ENCODE measurements around the gene OSBPL9.

DNA sequence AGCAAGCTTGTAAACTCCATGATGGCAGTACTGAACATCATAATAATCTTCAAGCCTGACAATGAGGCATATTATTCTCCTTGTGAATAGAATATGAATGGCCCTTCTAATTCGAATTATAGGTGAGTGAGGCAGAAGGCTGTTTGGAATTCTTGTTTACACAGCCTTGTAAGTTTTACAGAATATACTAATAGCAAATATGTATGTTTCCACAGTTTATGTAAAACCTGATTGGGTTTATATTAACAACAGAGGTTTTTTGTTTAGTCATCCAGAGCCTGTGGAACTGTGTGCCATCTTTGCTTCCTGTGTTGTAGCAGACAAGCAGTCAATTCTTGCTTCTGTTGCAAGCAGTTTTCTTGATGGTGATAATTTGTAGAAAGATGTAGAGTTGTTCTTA lies 8.0 kb downstream of the OSBPL9 start:
- TF ChIP-seq CTCF (conservative IDR thresholded peaks at IDR 0.05; ENCODE audit: low read length) = no peak
- TF ChIP-seq EZH2phosphoT487 (IDR thresholded peaks at IDR 0.05; ENCODE audit: borderline replicate concordance, low read depth, low read length) = no peak

Measured in OCI-LY7 (cell line).